BE2C (cell line): Measurements from ENCODE around the gene TEDC1.
"Not testable (repeated sequence)": the region's sequence is repeated elsewhere in the genome, so short reads cannot be mapped to it uniquely, and the experiment has no call there.

Experiments
- DNase-seq: peaks from one replicate; pipeline ENCODE4 v3.0.0-alpha.2; 2020
- H3K27me3 ChIP-seq: fragments of 250-450 bp; sonication (Bioruptor Pico); 2 replicates; pipeline ENCODE4 v1.5.1; 2020; ENCODE audit warnings: mild to moderate bottlenecking
- H3K36me3 ChIP-seq: fragments of 250-450 bp; sonication (Bioruptor Pico); 2 replicates; pipeline ENCODE4 v1.5.1; 2020; ENCODE audit warnings: mild to moderate bottlenecking
- H3K4me1 ChIP-seq: fragments of 250-450 bp; sonication (Bioruptor Pico); 2 replicates; pipeline ENCODE4 v1.5.1; 2020
- H3K4me3 ChIP-seq: 2 replicates; pipeline ENCODE4 v1.5.1; 2011; ENCODE audit warnings: low read depth, low read length
- H3K9me3 ChIP-seq: fragments of 250-450 bp; sonication (Bioruptor Pico); 2 replicates; pipeline ENCODE4 v1.5.1; 2020
- CTCF ChIP-seq: IDR thresholded peaks from 2 replicates; pipeline ENCODE4 v1.5.1; 2012; ENCODE audit warnings: mild to moderate bottlenecking, low read depth, low read length

Gene TEDC1

GRCh38 chr14:105541218-105541875, 50.3 kb downstream of the TEDC1 start:
- H3K4me3 ChIP-seq, result no peak overlapping the region
- H3K9me3 ChIP-seq, result no peaks in the 10 kb centered on the region
- TF ChIP-seq CTCF, result no peak
- no peaks in the 10 kb centered on the region for H3K36me3 ChIP-seq
- no peaks in the 10 kb centered on the region for H3K4me1 ChIP-seq
- peaks cover 54% of the 10 kb centered on the region for H3K27me3 ChIP-seq
- DNase-seq, result no peak

- DNase-seq, H3K36me3 ChIP-seq, H3K4me1 ChIP-seq, H3K4me3 ChIP-seq, H3K9me3 ChIP-seq: not testable (repeated sequence)
- peaks cover 39% of the 10 kb centered on the region for H3K27me3 ChIP-seq
Measured at GRCh38 chr14:105545676-105546075, 54.6 kb downstream of the TEDC1 start.

GRCh38 chr14:105546410-105546809, 55.4 kb downstream of the TEDC1 start:
- peaks cover 39% of the 10 kb centered on the region for H3K27me3 ChIP-seq
- not testable (repeated sequence) for H3K36me3 ChIP-seq

GRCh38 chr14:105547072-105547471, 56.0 kb downstream of the TEDC1 start:
- not testable (repeated sequence) for H3K36me3 ChIP-seq, H3K9me3 ChIP-seq, H3K4me1 ChIP-seq, DNase-seq, H3K4me3 ChIP-seq
- H3K27me3 ChIP-seq, result peaks cover 39% of the 10 kb centered on the region

More at GRCh38 chr14:105546410-105546809, 55.4 kb downstream of the TEDC1 start:
- not testable (repeated sequence) for DNase-seq, H3K9me3 ChIP-seq, H3K4me1 ChIP-seq, H3K4me3 ChIP-seq

GRCh38 chr14:105547741-105548169, 56.7 kb downstream of the TEDC1 start:
- no peaks in the 10 kb centered on the region for H3K4me1 ChIP-seq
- no peak overlapping the region for H3K4me3 ChIP-seq
- H3K9me3 ChIP-seq, result no peaks in the 10 kb centered on the region; the same call in 1 of the 2 replicates
- H3K36me3 ChIP-seq, result no peaks in the 10 kb centered on the region
- no peak for DNase-seq
- peaks cover 40% of the 10 kb centered on the region for H3K27me3 ChIP-seq
- no peak for TF ChIP-seq CTCF
